Loucy (cell line): ENCODE measurements around the gene MKNK2.
A peak's percentile ranks its signal among the peaks of the same experiment; 100 is the strongest.

Experiments used
- H2AFZ ChIP-seq: fragments of 200-600 bp; sonication (generic); 2 replicates; pipeline ENCODE4 v1.6.0; 2016; ENCODE audit warnings: antibody characterized with exemption, mild to moderate bottlenecking, low read length, moderate library complexity
- H3F3A ChIP-seq: fragments of 200-600 bp; 2 replicates; pipeline ENCODE4 v1.6.0; 2016; ENCODE audit warnings: antibody characterized with exemption, low read depth, mild to moderate bottlenecking
- H3K27me3 ChIP-seq: fragments of 200-600 bp; sonication (generic); 2 replicates; pipeline ENCODE4 v1.6.1; 2014; ENCODE audit warnings: low read length, mild to moderate bottlenecking; ENCODE audit not compliant: insufficient read depth, poor library complexity, severe bottlenecking
- H3K36me3 ChIP-seq: fragments of 200-600 bp; sonication (generic); 2 replicates; pipeline ENCODE4 v1.6.1; 2016; ENCODE audit warnings: low read length; ENCODE audit not compliant: insufficient read depth
- H3K4me1 ChIP-seq: fragments of 200-600 bp; sonication (generic); 2 replicates; pipeline ENCODE4 v1.5.1; 2014; ENCODE audit warnings: low read length, mild to moderate bottlenecking; ENCODE audit not compliant: insufficient read depth, poor library complexity, severe bottlenecking
- H3K4me2 ChIP-seq: fragments of 200-600 bp; sonication (generic); 2 replicates; pipeline ENCODE4 v1.6.0; 2014; ENCODE audit warnings: antibody characterized with exemption, low read length, low read depth, mild to moderate bottlenecking; ENCODE audit not compliant: poor library complexity, severe bottlenecking
- H3K4me3 ChIP-seq: fragments of 200-600 bp; sonication (generic); 2 replicates; pipeline ENCODE4 v1.5.1; 2014; ENCODE audit warnings: low read length, mild to moderate bottlenecking, mixed read lengths; ENCODE audit not compliant: poor library complexity, severe bottlenecking
- H3K79me2 ChIP-seq: fragments of 200-600 bp; sonication (generic); 2 replicates; pipeline ENCODE4 v1.6.1; 2014; ENCODE audit warnings: low read length; ENCODE audit not compliant: insufficient read depth
- H3K9ac ChIP-seq: fragments of 200-600 bp; sonication (generic); 2 replicates; pipeline ENCODE4 v1.6.0; 2014; ENCODE audit warnings: mild to moderate bottlenecking, low read depth, low read length, moderate library complexity; ENCODE audit not compliant: poor library complexity, severe bottlenecking
- H3K9me2 ChIP-seq: fragments of 200-600 bp; sonication (generic); replicated peaks from 2 replicates; pipeline ENCODE4 v1.6.1; 2016; ENCODE audit warnings: low read depth, low read length, mixed read lengths
- H3K9me3 ChIP-seq: fragments of 200-600 bp; sonication (generic); 2 replicates; pipeline ENCODE4 v1.6.1; 2014; ENCODE audit warnings: mild to moderate bottlenecking, antibody characterized with exemption, low read length, low read depth; ENCODE audit not compliant: insufficient read depth
- H4K20me1 ChIP-seq: fragments of 200-600 bp; sonication (generic); 2 replicates; pipeline ENCODE4 v1.6.0; 2014; ENCODE audit warnings: antibody characterized with exemption, low read length, mild to moderate bottlenecking; ENCODE audit not compliant: insufficient read depth, poor library complexity, severe bottlenecking
- CTCF ChIP-seq: fragments of 200-600 bp; sonication (generic); conservative IDR thresholded peaks from 2 replicates; pipeline ENCODE4 v1.5.1; 2014; ENCODE audit warnings: mild to moderate bottlenecking, antibody characterized with exemption, low read length
- EZH2phosphoT487 ChIP-seq: fragments of 200-600 bp; IDR thresholded peaks from 2 replicates; pipeline ENCODE4 v1.6.1; 2018; ENCODE audit warnings: antibody characterized with exemption, mild to moderate bottlenecking, moderate library complexity, borderline replicate concordance

The MKNK2 gene

GRCh38 chr19:2040647-2041432, 10.2 kb downstream of the MKNK2 start:
- TF ChIP-seq EZH2phosphoT487 (no peak), CTCF (no peak)
- Histone ChIP-seq H3K36me3 (peaks cover 20% of the 10 kb centered on the region; the same call in 1 of the 2 replicates), H3K4me3 (no peak overlapping the region), H3K27me3 (no peaks in the 10 kb centered on the region), H3K9me2 (no peaks in the 10 kb centered on the region), H4K20me1 (peaks cover 21% of the 10 kb centered on the region), H3K79me2 (peaks cover 31% of the 10 kb centered on the region; the same call in 1 of the 2 replicates), H2AFZ (no peak overlapping the region), H3K9me3 (no peaks in the 10 kb centered on the region), H3K9ac (no peak overlapping the region), H3K4me2 (peak overlapping the region; percentile 74), H3K4me1 (peaks cover 21% of the 10 kb centered on the region), H3F3A (peaks cover 8% of the 10 kb centered on the region; the same call in 1 of the 2 replicates)

GRCh38 chr19:2039959-2040646, 10.9 kb downstream of the MKNK2 start:
- Histone ChIP-seq H3K27me3 (no peaks in the 10 kb centered on the region), H3K4me1 (peaks cover 21% of the 10 kb centered on the region), H4K20me1 (peaks cover 14% of the 10 kb centered on the region), H3K4me3 (no peak overlapping the region), H3K9me3 (no peaks in the 10 kb centered on the region), H3K79me2 (peaks cover 24% of the 10 kb centered on the region; the same call in 1 of the 2 replicates), H3K4me2 (no peak overlapping the region), H3K9me2 (no peaks in the 10 kb centered on the region), H3K9ac (no peak overlapping the region), H3F3A (peaks cover 8% of the 10 kb centered on the region; the same call in 1 of the 2 replicates), H2AFZ (no peak overlapping the region), H3K36me3 (peaks cover 20% of the 10 kb centered on the region; the same call in 1 of the 2 replicates)
- TF ChIP-seq CTCF, result no peak
- TF ChIP-seq EZH2phosphoT487, result no peak

GRCh38 chr19:2039089-2039958, 11.7 kb downstream of the MKNK2 start:
- no peak overlapping the region for H3K4me3 ChIP-seq
- peaks cover 20% of the 10 kb centered on the region; the same call in 1 of the 2 replicates for H3K36me3 ChIP-seq
- H3K79me2 ChIP-seq, result peaks cover 20% of the 10 kb centered on the region; the same call in 1 of the 2 replicates
- peaks cover 6% of the 10 kb centered on the region; the same call in 1 of the 2 replicates for H3F3A ChIP-seq
- H3K27me3 ChIP-seq, result no peaks in the 10 kb centered on the region
- TF ChIP-seq EZH2phosphoT487 (no peak), CTCF (no peak)
- H3K9me3 ChIP-seq, result no peaks in the 10 kb centered on the region
- no peak overlapping the region for H3K9ac ChIP-seq
- no peak overlapping the region for H2AFZ ChIP-seq
- no peak overlapping the region for H3K4me2 ChIP-seq
- peaks cover 10% of the 10 kb centered on the region for H4K20me1 ChIP-seq
- no peaks in the 10 kb centered on the region for H3K9me2 ChIP-seq
- H3K4me1 ChIP-seq, result peaks cover 19% of the 10 kb centered on the region
